GM13977 (cell line): Measurements from ENCODE around the gene INPP5E.

Source experiments
- DNase-seq: peaks from one replicate; pipeline ENCODE4 v3.0.0; 2012; ENCODE audit warnings: low spot score
- in situ Hi-C: fragments of 300-500 bp; cut with MboI; formaldehyde crosslinking; loops from one replicate; pipeline ENCODE4 v1.12.0; 2022; ENCODE audit warnings: low sequenced_read_pairs, low pct_unique_long_range_greater_than_20kb, mixed read lengths, inconsistent platforms; ENCODE audit not compliant: unreplicated experiment
- TF ChIP-seq, protein P1 (sequence below): IDR thresholded peaks from 2 replicates; pipeline ENCODE4 v1.5.1; 2012; ENCODE audit warnings: mild to moderate bottlenecking, control low read depth; ENCODE audit not compliant: insufficient read depth; ENCODE audit errors: extremely low read depth, missing control alignments

Gene INPP5E

DNA sequence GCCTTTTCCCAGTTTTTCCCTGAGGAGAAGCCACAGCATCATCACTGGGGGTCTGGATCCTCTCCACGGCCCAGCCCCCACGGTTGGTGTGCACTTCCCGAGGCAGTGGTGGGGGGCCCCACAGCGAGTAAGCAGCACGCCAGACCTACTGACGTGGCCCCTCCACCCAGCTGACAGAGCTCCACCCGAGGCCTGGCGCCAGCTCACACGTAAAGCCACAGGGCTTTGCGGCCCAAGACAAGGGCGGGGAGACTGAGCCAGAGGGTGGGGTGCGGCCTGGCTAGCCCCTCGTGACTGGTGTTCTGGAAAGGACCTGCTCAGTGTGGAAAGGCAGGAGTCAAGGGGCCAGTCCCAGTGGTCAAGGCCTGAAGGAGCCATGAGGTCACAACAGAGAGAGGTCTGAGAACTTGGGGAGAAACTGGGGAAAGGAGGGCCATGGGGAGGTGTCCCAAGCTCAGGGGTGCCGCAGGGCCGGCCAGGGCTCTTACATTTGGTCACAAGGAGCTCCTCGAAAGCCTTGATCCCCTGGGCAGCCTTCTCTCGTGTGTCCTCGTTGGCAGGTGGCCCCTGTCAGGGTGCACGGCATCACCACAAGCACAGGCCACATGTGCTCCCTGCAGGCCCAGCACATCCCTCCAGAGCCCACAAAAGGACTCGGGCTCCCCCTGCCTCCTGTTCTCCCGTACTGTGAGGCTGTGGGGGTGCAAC is 45.2 kb downstream of the INPP5E start:
- no peak for DNase-seq
- in situ Hi-C loops, result no loop called here
- TF ChIP-seq, protein P1, sequence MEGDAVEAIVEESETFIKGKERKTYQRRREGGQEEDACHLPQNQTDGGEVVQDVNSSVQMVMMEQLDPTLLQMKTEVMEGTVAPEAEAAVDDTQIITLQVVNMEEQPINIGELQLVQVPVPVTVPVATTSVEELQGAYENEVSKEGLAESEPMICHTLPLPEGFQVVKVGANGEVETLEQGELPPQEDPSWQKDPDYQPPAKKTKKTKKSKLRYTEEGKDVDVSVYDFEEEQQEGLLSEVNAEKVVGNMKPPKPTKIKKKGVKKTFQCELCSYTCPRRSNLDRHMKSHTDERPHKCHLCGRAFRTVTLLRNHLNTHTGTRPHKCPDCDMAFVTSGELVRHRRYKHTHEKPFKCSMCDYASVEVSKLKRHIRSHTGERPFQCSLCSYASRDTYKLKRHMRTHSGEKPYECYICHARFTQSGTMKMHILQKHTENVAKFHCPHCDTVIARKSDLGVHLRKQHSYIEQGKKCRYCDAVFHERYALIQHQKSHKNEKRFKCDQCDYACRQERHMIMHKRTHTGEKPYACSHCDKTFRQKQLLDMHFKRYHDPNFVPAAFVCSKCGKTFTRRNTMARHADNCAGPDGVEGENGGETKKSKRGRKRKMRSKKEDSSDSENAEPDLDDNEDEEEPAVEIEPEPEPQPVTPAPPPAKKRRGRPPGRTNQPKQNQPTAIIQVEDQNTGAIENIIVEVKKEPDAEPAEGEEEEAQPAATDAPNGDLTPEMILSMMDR, result no peak

DNA sequence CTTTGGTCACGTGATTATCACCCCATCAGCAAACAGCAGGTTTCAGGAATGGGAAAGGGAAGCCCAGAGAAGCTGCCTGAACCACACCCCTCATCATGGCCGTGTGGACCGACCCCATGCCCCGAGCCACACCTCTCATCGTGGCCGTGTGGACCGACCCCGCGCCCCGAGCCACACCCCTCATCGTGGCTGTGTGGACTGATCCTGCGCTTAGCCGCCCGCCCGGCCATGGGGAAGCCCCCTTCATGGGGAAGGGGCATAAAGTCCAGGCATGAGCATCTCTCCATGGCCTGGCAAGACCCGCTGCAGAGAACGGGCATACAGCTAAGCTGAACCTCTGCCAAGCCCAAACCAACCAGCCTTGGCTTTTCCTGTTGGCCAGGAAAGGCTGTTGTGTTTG is 46.1 kb downstream of the INPP5E start:
- TF ChIP-seq, protein P1, result no peak
- DNase-seq, result no peak
- in situ Hi-C loops, result no loop called here

DNA sequence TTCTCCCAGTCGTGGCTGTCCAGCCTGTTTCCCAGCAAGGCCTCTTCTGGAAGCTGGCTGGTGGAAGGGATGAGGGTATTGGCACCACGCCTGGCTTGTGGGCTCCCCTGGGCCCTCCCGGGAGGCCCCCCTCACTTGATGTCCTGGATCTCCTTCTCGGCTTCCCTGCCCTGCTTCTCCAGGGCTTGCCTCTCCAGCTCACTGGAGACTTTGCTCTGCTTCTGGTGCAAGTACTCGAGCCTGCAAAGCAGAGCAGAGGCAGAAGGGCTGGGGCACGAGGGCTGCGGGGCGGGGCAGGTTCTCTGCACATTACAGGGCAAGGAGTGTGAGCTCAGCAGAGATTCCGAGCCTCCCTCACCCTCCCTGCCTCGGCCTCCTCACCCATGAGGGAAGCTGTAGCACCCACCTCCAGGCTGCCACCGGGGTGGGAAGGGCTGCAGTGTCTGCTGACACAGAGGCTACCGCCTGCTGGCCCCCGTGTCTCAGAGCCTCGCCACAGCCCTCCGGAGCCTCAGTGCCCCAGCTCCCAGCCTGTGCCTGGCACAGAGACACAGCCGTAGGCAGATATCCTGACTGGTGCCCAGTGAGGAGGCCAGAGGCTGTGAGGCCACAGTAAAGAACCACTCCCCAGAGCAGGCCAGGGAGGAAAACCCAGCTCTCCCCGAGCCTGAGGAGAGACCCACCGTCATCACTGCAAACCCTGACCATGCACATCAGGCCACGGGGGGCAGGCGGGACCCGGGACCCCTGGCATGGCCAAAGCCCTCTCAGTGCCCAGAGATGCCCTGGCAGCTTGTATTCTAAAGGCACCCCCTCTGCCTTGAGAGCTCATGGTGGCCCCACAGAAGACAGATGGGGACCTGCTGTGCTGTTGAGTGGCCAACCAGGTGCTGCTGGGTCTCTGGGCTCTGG is 46.9 kb downstream of the INPP5E start:
- DNase-seq, result no peak
- in situ Hi-C loops, result no loop called here
- TF ChIP-seq, protein P1, result no peak

DNA sequence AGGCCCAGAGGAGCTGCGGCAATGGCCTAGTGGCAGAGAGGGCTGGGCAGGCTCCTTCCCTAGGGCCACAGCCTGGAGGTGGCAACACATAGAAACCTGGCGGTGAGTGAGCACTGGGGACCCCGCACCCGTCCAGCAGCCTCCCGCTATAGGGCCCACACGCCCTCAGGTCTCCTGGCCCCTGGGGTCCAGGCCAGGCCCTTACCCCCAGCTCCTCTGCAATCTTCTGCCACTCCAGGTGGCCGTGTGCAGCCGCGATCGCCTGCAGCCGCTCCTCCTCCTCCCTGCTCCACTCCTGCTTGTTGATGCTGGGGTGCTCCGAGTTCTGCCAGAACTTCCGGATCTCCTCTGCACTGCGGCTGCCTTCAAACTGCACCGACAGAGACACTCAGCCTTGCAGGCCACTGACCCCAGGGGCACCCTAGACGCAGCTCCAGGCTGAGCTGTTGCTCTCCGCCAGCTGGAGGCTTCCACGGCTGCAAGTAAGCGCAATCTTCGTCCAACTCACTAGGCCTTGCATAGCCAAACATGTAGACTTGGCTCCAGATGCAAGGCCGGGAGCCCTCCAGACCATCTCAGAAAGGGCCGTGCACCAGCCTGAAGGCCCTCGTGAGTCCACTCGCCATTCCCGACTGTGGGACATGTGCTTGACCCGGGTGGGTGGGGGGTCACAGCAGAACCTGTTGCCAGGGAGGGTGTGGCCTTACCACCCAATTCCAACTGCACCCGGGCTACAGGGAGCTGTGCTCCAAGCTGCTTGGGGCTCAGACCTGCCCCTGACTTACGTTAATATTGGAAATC is 47.7 kb downstream of the INPP5E start:
- TF ChIP-seq, protein P1, result no peak
- in situ Hi-C loops, result no loop called here
- no peak for DNase-seq

DNA sequence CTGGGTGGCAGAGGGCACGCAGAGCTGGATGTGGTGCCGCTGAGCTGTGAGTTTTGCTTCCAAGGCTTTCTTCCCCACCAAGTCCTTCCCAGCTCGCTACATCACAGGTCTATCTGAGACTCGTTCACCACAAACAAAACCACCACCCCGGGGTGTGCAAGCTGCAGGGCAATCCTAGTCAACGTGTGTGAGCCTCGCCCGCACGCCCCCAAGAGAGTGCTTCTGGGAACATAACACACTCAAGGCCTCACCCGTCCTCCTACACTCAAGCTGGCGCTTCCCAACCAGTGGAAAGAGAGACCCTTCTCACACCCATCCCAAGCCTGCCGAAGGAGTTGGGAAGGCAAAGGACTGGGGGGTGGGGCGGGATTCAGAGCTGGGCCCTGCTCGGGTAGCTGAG is 50.2 kb downstream of the INPP5E start:
- no peak for DNase-seq
- in situ Hi-C loops, result no loop called here
- TF ChIP-seq, protein P1, result no peak

DNA sequence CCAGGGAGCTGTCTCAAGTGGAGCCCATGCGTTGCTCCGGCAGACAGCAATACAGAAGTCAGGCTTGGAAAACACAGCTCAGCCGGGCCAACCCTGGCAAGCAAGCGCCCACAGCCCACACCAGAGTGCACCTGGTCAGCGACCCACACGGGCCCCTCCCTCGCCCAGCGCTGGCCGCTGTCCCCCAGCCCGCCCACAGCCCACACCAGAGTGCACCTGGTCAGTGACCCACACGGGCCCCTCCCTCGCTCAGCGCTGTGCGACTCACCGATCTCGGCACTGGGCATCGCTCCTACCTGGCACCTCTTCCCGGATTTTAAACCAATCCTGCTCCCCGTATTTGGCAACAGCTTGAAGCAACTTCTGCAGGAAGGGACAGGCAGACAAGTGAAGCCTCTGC is 52.4 kb downstream of the INPP5E start:
- in situ Hi-C loops, result no loop called here
- DNase-seq, result no peak
- TF ChIP-seq, protein P1, result no peak
